GM12801 (cell line): ENCODE measurements around the gene MIB1.

Experiments
- TF ChIP-seq, protein P1 (sequence below): IDR thresholded peaks from one replicate; pipeline ENCODE4 v1.5.1; 2011; ENCODE audit warnings: control low read depth; ENCODE audit not compliant: insufficient read length; ENCODE audit errors: extremely low read depth

Gene MIB1

DNA sequence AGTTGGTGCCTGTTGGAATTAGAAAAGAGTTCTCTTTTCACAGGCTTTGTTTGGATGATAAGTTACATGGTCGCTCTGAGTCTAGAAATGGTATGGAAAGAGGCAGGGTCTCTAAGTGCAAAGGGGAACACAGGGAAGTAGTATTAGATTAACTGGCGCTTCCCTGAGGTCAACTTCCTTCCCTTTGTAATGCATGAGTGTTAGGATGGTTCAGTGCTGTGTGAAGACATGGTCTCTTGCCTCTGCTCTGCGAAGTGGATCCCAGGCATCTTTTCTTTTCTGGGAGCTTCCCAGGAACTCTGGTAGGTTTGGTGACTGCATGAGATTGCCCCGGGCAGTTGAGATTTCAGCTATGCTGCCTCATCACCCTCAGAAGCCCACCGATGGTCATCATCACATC, 170.3 kb downstream of the MIB1 start:
- TF ChIP-seq, protein P1, sequence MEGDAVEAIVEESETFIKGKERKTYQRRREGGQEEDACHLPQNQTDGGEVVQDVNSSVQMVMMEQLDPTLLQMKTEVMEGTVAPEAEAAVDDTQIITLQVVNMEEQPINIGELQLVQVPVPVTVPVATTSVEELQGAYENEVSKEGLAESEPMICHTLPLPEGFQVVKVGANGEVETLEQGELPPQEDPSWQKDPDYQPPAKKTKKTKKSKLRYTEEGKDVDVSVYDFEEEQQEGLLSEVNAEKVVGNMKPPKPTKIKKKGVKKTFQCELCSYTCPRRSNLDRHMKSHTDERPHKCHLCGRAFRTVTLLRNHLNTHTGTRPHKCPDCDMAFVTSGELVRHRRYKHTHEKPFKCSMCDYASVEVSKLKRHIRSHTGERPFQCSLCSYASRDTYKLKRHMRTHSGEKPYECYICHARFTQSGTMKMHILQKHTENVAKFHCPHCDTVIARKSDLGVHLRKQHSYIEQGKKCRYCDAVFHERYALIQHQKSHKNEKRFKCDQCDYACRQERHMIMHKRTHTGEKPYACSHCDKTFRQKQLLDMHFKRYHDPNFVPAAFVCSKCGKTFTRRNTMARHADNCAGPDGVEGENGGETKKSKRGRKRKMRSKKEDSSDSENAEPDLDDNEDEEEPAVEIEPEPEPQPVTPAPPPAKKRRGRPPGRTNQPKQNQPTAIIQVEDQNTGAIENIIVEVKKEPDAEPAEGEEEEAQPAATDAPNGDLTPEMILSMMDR, result no peak

DNA sequence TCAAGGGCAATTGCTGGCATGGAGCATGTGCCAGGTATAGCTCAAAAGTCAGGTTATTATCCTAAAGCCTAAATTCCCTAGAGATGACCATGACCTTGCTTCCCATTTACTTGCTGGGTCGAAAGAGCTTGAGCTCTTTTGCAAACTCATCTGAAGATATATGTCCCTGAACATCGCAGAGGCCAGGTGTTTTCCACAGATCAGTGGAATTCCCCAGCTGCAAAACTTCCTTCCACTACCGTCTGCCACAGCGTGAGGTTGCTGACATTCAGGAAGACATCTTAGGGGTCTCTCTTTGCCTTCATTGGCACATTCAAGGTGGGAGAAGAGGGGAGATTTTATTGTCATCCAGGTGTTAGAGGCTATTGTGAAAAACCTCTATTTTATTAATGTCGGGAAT, 171.0 kb downstream of the MIB1 start:
- TF ChIP-seq, protein P1, result no peak

DNA sequence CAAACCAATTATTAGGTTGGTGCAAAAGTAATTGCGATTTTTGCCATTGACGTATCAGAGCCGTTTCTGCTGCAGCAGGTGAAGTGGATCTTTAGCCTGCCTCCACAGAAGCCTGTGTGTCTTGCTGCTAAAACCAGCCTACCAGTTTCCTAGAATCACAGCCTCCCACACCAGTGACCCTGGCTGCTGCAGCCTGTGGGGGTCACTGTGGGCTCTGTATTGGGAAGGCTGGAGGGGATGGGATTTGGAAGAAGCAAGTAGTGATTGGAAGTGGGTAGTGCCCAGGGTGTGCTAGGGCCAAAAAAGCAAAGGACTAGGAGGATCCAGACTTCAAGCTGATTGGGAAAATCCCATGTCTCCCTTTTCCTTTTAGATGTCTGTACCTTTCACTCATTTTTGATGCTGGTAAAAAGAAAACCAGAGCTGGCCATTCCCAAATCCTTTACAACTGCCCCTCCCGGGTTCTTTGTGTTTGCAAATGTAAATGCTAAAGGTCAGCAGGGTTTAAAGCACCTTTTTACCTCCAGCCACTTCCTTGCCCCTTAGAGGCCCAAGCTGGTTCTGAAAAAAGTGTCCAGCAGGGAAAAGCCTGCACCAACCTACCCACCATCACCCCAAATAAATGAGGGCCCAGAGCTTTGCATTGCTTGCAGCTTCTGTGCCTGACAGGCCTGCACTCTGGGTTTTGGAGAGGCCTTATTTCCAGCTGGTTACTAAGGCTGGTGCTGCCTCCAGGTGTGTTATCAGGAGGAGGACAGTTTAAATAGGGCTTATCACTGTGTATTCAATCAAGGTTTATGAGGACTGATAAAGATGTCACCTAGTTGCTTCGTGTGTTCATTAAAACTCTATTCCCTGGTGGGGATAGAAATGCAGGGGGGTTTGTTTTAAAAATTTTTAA, 172.0 kb downstream of the MIB1 start:
- TF ChIP-seq, protein P1, result no peak

DNA sequence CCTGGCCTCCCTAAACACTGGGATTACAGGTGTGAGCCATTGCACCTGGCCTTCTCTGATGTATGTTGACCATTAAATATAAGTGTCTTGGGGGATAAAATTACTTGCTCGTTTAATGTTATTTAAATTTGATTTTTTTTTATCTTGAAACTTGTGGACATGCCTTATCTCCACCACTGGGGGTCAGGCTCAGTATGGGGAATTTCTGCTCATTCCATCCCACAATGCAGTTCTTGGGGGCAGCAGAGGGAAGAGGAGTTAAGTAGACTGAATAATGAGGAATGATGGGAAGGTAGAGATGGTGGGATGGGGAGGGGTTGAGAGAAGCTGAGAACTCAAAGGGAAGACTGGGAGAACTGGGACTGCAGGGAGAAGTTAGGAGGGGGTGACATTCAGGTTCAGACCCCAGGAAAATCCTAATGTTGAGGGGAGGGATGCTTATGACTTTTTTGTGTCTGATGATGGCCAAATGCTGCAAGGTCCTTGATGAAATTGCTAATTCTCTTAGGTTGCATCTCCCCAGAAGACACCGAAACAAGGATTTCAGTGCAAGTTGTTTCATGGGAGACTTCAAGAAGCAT, 174.2 kb downstream of the MIB1 start:
- TF ChIP-seq, protein P1, result no peak

DNA sequence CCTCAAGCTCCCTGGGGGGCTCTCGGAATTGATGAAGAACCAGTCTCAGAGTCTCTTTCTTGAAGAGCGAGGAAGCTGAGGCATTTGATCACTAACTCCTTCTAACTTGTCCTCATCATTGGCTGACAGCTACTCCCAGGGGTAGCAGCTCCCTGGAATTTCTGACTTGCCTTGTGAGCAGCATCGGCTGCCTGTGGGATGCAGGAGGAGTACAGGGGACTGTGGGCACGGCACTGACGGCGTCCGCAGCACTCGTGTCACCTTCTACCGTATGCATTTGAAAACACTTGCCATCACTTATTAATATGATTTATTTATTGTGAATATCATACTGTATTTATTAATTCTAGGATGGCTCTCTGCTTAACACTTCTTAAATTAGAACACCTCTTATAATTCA, 175.0 kb downstream of the MIB1 start:
- TF ChIP-seq, protein P1, result no peak

DNA sequence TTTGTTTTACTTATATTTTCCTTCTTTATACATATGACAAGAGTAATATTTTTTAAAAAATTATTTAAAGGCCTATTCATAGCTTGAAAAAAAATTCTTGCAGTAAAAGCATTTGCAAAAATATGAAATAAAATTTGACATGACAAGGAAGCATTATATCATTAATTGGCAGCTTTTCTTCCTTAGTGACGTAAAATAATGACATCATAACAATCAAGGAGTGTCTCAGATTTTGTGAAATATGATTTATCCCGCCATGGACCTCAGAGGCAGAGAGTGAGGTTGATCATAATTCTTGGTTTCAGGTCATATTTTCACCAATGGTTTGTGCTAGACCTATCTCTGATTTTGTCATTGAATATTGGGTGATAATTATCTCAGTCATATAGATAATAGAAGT, 176.0 kb downstream of the MIB1 start:
- TF ChIP-seq, protein P1, result no peak

DNA sequence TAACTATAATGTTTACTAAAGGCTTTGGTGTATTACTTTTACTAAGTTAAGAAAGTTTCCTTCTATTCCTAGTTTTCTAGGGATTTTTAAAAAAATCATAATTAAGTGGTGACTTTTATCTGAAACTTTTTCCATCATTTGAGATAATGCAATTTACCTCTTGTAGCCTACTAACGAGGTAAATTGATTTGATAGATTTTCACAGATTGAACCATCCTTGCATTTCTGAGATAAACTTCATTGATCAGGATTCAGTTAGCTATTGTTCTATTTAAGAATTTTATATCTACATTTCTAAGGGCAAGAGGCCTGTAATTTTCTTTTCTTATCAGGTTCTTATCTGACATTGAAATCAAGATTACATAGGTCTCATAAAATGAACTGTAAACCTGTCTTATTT, 178.1 kb downstream of the MIB1 start:
- TF ChIP-seq, protein P1, result no peak
